IgD-negative memory B cell (primary cell): ENCODE data around the gene DHPS. TPM values are rescaled to one million over a fixed set of nuclear protein-coding genes. Genes with fewer than 3 reads are reported as not detected.

Experiments
- H3K27ac Mint-ChIP-seq, 3 donors: one replicate each; pipeline ENCODE4 v1.8.0; 2020 to 2022; ENCODE audit warnings: mild to moderate bottlenecking in 3 of 3, mixed read lengths in 3 of 3, moderate library complexity in 1 of 3
- H3K27me3 Mint-ChIP-seq: one replicate; pipeline ENCODE4 v1.8.0; 2021; ENCODE audit warnings: mixed read lengths
- H3K36me3 Mint-ChIP-seq: one replicate; pipeline ENCODE4 v1.8.0; 2020; ENCODE audit warnings: mild to moderate bottlenecking, mixed read lengths
- H3K4me1 Mint-ChIP-seq, 3 donors: one replicate each; pipeline ENCODE4 v1.8.0; 2020 to 2022; ENCODE audit warnings: mixed read lengths in 3 of 3, mild to moderate bottlenecking in 1 of 3
- H3K4me3 Mint-ChIP-seq, 4 donors: one replicate each; pipeline ENCODE4 v1.8.0; 2020 to 2022; ENCODE audit warnings: mild to moderate bottlenecking in 4 of 4, mixed read lengths in 4 of 4, moderate library complexity in 3 of 4
- H3K9me3 Mint-ChIP-seq, 3 donors: one replicate each; pipeline ENCODE4 v1.8.0; 2020 to 2021; ENCODE audit warnings: mixed read lengths in 3 of 3, mild to moderate bottlenecking in 1 of 3
- polyA plus RNA-seq: library from polyadenylated mRNA; unstranded; fragments of 300-500 nt; fragmentation: Illumina TruSeq; gene quantifications from one replicate; pipeline ENCODE4 v1.2.3, GENCODE V29; 2021

DHPS gene
- polyA plus RNA-seq, 1 donor from 2014 or later, result 111 TPM

DNA sequence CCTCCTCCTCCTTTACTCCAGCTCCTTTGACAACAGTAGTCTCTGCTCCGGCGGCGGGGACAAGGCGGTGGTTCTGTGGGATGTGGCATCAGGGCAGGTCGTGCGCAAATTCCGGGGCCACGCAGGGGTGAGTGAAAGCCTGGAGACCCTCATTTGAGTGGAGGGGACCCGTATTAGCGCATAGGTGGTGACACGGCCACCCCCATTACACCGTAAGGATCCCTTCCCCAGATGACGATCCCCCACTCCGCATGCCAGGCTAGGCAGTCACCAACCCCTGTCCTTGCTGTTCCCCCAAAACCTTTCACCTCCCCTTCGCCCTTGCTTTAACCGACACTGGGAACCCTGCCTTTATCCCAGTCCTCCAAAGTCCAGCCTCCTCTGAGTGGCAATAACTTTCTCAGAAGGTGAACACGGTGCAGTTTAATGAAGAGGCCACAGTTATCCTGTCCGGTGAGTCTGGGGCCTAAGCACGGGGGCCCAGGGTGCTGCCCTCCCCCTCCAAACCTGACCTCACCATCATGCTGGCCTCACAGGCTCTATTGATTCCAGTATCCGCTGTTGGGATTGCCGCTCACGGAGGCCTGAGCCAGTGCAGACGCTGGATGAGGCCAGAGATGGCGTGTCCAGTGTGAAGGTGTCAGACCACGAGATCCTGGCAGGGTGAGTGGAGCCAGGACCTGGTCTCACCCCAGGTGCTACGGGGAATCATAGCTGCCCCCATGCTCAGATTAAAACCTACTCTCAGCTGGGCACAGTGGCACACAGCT is 11.3 kb downstream of the DHPS start:
- Mint-ChIP-seq H3K4me1 (peaks cover 13 to 23% (median 19%) of the 10 kb centered on the region in 3 donors), H3K4me3 (peak overlapping the region; percentile 95 to 100 (median 97)), H3K27me3 (no peaks in the 10 kb centered on the region), H3K27ac (peak overlapping the region in 2 of 3 donors; percentile 99 to 100), H3K9me3 (no peaks in the 10 kb centered on the region), H3K36me3 (peaks cover 5% of the 10 kb centered on the region)

DNA sequence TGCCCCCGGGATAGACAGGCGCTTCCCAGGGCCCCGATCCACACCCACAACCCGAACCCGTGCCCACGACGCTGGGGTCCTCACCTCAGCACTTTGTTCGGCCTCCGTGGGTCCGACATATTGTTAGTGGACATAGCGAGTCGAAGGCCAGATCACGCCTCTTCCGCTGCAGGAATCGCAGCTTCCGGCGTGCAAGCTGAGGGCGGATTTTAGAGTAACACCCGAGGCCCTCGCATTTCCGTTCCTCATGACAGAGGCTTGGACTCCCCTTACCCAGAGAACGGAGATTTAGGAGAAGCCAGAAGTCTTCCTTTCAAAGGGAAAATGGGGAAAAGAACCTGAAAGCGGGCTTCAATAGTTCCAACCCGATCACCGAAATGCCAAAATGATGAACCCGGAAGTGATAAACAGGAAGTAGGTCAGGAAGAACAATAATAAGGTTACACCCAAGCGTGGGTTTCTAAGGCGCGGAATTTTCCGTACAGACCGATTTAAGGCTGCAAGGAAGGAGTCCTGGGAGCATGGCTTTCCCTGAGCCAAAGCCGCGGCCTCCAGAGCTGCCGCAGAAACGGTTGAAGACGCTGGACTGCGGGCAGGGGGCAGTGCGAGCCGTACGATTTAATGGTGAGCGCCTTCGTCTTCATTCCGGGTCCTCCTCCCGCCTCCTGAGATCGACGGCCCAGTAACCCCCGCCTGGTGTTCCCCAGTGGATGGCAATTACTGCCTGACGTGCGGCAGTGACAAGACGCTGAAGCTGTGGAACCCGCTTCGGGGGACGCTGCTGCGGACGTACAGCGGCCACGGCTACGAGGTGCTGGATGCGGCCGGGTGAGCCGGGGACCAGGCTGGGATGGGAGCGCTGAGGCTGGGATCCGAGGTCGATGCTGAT is 12.2 kb downstream of the DHPS start:
- peaks cover 4% of the 10 kb centered on the region for H3K36me3 Mint-ChIP-seq
- peak overlapping the region; percentile 95 to 100 (median 97) for H3K4me3 Mint-ChIP-seq
- H3K9me3 Mint-ChIP-seq, result no peaks in the 10 kb centered on the region
- peak overlapping the region; percentile 99 to 100 (median 100) for H3K27ac Mint-ChIP-seq
- H3K4me1 Mint-ChIP-seq, result peaks cover 19 to 25% (median 23%) of the 10 kb centered on the region in 3 donors
- H3K27me3 Mint-ChIP-seq, result no peaks in the 10 kb centered on the region

DNA sequence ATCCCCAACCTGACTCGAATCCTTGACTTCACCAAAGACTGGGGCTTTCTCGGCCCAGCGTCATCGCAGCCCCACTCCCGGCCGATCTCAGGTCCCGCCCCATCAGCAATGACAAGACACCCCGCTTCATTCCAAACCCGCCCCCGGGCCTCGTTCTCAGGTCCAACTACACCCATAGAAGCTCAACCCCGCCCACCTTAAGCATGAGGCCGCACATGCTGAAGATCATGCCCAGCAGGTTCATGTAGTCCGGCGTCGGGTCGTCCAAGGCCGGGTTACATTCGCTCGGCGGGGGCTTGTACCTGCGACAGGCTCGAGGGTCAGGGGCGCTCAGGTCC is 12.8 kb downstream of the DHPS start:
- peak overlapping the region; percentile 99 to 100 (median 100) for H3K27ac Mint-ChIP-seq
- H3K27me3 Mint-ChIP-seq, result no peaks in the 10 kb centered on the region
- peak overlapping the region; percentile 95 to 100 (median 97) for H3K4me3 Mint-ChIP-seq
- H3K4me1 Mint-ChIP-seq, result peaks cover 19 to 28% (median 20%) of the 10 kb centered on the region in 3 donors
- H3K9me3 Mint-ChIP-seq, result no peaks in the 10 kb centered on the region
- no peaks in the 10 kb centered on the region for H3K36me3 Mint-ChIP-seq

DNA sequence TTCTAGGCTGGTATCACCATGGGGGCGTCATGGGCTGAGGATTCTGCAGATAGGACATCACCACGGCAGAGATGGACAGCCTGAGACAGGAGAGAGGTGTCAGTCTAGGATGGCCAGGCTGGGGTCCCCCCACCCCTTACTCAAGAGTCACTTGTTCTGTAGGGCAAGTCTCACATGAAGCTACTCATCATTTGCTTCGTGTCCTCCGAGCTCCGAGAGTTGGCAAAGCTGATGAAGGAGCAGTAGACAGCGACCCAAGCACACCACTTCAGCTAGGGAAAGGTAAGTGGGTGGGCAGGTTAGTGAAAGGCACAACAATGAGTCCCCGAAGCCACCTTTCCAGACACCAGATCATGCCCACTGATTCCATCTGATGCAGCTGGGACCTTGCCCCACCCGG is 13.3 kb downstream of the DHPS start:
- peaks cover 19 to 28% (median 19%) of the 10 kb centered on the region in 3 donors for H3K4me1 Mint-ChIP-seq
- H3K27ac Mint-ChIP-seq, result peak overlapping the region; percentile 99 to 100 (median 100)
- no peaks in the 10 kb centered on the region for H3K27me3 Mint-ChIP-seq
- H3K36me3 Mint-ChIP-seq, result no peaks in the 10 kb centered on the region
- H3K9me3 Mint-ChIP-seq, result no peaks in the 10 kb centered on the region
- peak overlapping the region; percentile 95 to 100 (median 97) for H3K4me3 Mint-ChIP-seq

DNA sequence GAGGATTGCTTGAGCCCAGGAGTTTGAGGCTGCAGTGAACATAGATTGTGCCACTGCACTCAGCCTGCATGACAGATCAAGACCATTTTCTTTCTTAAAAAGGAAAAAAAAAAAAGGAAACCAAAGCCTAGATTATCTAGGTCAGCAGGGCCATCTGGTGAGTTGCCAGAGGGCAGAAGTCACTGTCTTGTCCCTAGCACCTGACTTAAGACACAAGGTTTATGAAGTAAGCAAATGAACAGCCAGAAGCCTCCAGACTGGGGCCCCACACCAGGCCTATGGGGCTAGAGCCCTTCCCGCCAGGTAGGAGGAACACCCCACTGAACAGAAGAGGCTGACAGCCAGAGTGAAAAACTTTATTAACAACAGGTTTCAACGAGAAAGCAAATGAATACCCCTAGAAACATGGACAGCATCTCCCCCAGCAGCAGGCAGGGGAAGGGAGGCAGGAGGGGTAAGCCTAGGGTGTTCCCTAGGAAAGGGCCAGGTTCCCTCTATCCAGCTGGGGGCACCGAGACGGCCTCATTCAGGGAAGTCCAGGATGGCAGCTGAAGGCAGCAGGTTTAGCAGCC is 13.9 kb downstream of the DHPS start:
- no peaks in the 10 kb centered on the region for H3K9me3 Mint-ChIP-seq

DNA sequence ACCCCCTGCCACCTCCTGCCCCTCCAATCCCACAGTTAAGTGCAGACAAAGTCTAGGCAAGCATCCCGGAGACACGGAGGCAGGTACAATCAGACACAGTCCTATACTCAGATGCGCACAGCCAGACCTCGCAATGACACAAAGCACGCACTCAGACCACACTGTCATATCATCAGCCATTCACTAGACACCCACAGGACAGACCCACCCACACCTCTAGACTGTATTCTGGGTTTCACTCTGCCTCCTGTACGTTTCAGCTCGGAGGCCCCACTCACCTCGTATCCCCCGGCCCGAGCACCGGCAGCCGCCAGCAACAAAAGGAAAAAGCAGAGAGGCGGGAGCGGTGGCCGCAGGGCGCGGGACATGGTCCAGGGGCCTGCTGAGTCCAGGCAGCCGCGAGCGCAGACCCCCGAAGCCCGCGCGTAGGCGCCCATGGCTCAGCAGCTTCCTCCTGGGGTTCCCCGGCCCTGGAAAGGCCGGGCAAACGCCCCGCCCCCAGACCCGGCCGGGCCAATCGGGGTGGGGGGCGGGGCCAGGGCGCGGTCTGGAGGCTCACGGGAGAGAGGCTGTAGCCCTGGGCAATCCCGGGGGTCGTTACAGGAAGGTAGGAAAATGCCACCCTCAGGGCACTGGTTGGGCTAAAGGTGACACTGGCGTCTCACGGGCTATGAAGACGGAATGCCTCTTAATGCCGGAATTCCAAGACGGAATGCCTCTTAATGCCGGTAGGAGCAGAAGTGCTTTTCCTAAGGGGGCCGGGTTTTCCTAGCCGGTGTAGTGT is 15.2 kb downstream of the DHPS start, which contains the start of the genes MAN2B1 and WDR83:
MAN2B1 (minus strand) TSS at position 478 of the 784 bp plus-strand sequence; CDS start at position 437, 41 bp downstream.
WDR83 (plus strand) TSS at position 543 of the 784 bp plus-strand sequence. CDS start 2,984 bp downstream, outside the sequence.
- H3K4me1 Mint-ChIP-seq, result peaks cover 16 to 25% (median 19%) of the 10 kb centered on the region in 3 donors
- peak within 1 kb of the TSS; percentile 95 to 98 (median 96) for H3K4me3 Mint-ChIP-seq
- H3K36me3 Mint-ChIP-seq, result no peaks in the 10 kb centered on the region
- H3K9me3 Mint-ChIP-seq, result no peaks in the 10 kb centered on the region
- H3K27me3 Mint-ChIP-seq, result no peaks in the 10 kb centered on the region
- peak within 1 kb of the TSS; percentile 95 to 99 (median 98) for H3K27ac Mint-ChIP-seq

More for the DNA sequence above, 13.9 kb downstream of the DHPS start:
- Mint-ChIP-seq H3K4me1 (peaks cover 19 to 28% (median 19%) of the 10 kb centered on the region in 3 donors), H3K27ac (peak overlapping the region in 2 of 3 donors; percentile 46 to 99), H3K27me3 (no peaks in the 10 kb centered on the region), H3K4me3 (peak overlapping the region; percentile 95 to 100 (median 96)), H3K36me3 (no peaks in the 10 kb centered on the region)

DNA sequence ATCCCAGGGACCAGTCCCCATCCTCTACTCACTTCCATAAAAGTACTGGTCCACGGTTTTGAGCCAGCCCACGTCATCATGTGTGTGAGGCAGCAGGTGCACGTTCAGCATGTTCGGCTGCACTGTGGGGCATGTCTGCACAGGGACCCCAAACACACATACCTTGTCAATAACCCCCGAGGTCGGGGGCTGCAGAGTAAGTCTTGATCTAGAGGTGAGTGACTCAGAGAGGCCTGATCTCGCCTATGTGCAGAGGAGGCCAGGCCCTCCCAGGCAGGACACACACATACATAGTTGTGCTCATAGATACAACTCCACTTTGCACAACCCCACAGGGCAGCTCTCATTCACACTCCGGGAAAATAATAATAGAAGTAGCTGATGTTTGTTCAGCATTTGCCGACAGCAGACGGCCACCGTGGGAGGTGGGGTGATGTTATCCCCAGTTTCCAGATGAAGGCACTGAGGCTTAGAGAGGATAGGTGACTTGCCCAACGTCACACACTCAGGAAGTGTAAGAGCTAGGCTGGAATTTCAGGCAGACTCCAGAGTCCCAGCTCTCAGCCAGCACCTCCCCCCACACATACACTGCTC is 15.9 kb downstream of the DHPS start:
- Mint-ChIP-seq H3K4me3 (peak overlapping the region; percentile 95 to 98 (median 96)), H3K9me3 (no peaks in the 10 kb centered on the region), H3K4me1 (peaks cover 16 to 25% (median 19%) of the 10 kb centered on the region in 3 donors), H3K27me3 (no peaks in the 10 kb centered on the region), H3K36me3 (no peaks in the 10 kb centered on the region), H3K27ac (peak overlapping the region; percentile 95 to 99 (median 98))

DNA sequence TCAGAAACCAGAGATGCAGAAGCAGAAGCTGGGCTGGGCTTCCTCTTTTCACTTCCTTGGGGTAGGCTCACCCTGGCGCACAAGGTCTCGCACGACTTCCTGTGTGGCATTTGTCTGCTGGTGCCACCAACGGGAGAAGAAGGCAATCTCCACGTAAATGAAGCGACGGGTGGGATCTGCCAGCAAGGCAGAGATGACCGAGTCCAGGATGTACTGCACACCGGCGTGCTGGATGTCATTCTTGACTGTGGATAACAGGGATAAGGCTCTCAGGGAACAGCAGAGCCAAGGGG is 16.5 kb downstream of the DHPS start:
- peaks cover 16 to 25% (median 19%) of the 10 kb centered on the region in 3 donors for H3K4me1 Mint-ChIP-seq
- H3K27me3 Mint-ChIP-seq, result no peaks in the 10 kb centered on the region
- H3K27ac Mint-ChIP-seq, result peak overlapping the region; percentile 95 to 99 (median 98)
- peak overlapping the region; percentile 95 to 98 (median 96) for H3K4me3 Mint-ChIP-seq
- H3K9me3 Mint-ChIP-seq, result no peaks in the 10 kb centered on the region
- peaks cover 3% of the 10 kb centered on the region for H3K36me3 Mint-ChIP-seq

DNA sequence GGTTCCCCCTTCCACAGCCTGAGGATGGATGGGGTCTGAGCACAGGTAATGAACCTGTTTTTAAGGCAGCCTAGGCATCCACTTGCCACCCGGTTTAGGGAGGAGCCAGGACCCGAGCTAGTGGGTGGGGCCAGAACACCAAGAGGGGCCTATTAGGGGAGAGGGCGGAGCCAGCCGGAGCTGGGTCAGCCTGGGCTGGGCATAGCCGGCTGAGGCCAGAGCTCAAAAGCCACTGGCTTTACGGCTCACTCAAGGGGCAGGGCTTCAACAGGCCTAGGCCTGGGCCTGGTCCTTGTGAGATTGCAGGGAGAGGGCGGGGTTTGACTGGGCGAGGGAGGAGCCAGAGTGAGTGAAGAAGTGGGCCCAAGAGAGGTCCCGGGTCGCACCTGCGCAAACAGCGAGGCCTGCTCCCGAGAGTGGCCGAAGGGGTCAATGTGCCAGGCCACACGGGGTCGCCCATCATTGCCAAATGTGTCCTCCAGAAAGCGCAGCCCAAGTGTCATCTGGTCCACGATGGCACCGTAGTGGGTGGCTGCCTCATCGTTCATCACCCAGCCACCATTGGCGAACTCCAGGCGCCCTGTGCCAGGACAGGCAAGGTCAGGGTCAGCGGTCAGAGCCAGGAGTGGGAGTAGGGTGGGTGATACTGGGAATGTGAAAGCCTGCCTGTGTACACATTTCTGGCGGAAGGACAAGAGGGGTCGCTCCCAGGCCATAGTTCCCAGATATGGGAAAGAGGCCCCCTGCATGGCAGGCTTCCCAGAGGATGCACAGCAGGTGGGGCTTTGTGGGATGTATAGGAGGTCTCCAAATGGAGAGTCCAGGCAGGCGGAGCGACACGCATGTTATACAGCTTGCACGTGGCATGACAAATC is 17.0 kb downstream of the DHPS start:
- H3K4me3 Mint-ChIP-seq, result peak overlapping the region; percentile 95 to 98 (median 96)
- peak overlapping the region; percentile 95 to 99 (median 98) for H3K27ac Mint-ChIP-seq
- H3K27me3 Mint-ChIP-seq, result no peaks in the 10 kb centered on the region
- peaks cover 18 to 25% (median 18%) of the 10 kb centered on the region in 3 donors for H3K4me1 Mint-ChIP-seq
- H3K9me3 Mint-ChIP-seq, result no peaks in the 10 kb centered on the region
- H3K36me3 Mint-ChIP-seq, result peaks cover 5% of the 10 kb centered on the region

DNA sequence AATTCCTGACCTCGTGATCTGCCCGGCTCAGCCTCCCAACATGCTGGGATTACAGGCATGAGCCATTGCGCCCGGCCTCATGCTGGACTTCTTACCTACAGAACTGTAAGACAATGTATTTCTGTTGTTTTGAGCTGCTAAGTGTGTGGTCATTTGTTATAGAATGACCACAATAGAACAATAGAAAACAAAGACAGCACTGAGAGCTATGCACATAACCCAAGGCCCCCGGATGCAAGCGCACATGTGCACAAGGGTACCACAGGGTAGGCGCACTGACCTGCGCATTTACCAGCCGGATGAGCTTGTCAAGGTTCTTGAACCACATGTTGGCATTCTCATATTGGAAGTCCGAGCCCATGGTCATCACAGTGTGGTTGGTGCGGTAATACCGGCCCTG is 20.7 kb downstream of the DHPS start:
- peaks cover 6% of the 10 kb centered on the region for H3K36me3 Mint-ChIP-seq
- peaks cover 6 to 9% (median 7%) of the 10 kb centered on the region in 3 donors for H3K4me1 Mint-ChIP-seq
- H3K4me3 Mint-ChIP-seq, result peak overlapping the region in 1 of 4 donors; percentile 29
- H3K27ac Mint-ChIP-seq, result no peak overlapping the region
- H3K9me3 Mint-ChIP-seq, result no peaks in the 10 kb centered on the region
- no peaks in the 10 kb centered on the region for H3K27me3 Mint-ChIP-seq

DNA sequence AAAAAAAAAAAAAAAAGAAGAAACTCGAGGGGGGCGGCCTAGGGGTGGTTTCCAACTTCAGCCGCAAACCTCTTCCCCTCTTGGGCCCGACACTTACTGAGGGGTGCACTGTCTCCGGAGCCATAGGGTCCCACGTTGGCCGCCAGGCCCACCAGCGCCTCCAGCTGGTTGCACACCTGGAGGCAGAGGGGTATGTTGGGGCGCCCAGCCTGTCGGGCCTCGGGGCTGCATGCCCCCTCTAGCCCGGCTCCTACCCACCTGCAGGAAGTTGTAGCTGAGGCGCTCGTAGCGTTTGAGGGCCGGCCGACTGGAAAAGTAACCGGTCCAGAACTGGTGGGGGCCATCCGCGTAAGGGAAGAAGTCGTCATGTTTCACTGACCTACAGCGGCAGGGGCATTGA is 23.7 kb downstream of the DHPS start:
- Mint-ChIP-seq H3K27me3 (no peaks in the 10 kb centered on the region), H3K4me1 (peaks cover 0 to 4% (median 0%) of the 10 kb centered on the region in 3 donors), H3K27ac (no peak overlapping the region), H3K36me3 (peaks cover 12% of the 10 kb centered on the region), H3K4me3 (no peak overlapping the region), H3K9me3 (no peaks in the 10 kb centered on the region)

DNA sequence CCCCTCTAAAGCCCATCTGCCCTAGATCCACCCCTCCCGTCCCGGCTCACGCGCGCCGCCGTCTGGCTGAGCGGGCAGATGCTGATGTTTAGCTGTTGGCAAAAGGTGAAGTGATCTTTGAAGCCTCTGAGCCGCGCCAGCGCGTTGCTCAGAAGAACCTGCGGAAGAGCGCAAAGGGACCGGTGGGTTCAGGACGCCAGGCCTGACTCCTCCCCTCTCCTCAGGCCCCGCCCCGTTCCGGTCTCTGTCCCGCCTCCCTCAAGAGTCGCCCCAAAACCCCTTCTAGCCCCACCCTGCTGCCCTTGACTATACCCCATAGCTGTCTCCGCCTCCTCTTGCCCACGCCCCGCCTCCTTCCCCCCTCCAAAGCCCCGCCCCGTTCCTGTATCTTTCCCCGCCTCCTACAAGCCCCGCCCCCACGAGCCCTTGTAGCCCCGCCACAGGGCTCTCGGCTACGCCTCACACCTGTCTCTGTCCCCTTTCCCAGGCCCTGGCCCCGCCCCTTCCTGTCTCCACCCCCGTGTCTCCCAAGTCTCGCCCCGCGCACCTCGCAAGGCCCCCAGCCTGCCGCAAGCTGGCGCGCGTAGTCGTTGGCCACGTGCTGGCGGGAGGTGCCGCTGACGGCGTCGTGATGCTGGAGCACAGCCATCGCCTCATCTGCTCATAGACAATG is 24.6 kb downstream of the DHPS start:
- H3K4me3 Mint-ChIP-seq, result no peak overlapping the region
- peak overlapping the region in 1 of 3 donors; percentile 16 for H3K27ac Mint-ChIP-seq
- no peaks in the 10 kb centered on the region for H3K27me3 Mint-ChIP-seq
- H3K36me3 Mint-ChIP-seq, result peaks cover 12% of the 10 kb centered on the region
- H3K4me1 Mint-ChIP-seq, result peaks cover 0 to 4% (median 0%) of the 10 kb centered on the region in 3 donors
- H3K9me3 Mint-ChIP-seq, result no peaks in the 10 kb centered on the region

DNA sequence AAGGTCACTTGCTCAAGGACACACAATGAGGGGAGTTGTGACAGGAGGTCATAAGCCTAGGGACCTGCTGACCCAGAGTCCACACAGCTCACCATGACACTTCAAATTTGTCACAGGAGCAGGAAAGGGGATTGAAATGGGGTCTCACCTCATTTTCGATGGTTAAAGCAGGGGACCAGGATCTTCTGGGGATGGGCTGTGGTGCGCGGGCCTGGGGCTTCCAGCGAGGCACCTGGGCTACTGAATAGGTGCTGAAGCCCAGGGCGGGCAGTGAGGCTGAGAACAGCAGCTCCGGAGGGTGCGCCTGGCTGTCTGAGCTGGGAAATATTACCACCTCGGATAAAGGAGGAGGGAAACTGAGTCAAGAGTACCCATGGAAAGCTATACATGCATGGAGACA is 26.1 kb downstream of the DHPS start:
- H3K27me3 Mint-ChIP-seq, result no peaks in the 10 kb centered on the region
- no peaks in the 10 kb centered on the region for H3K9me3 Mint-ChIP-seq
- H3K4me1 Mint-ChIP-seq, result peaks cover 0 to 6% (median 0%) of the 10 kb centered on the region in 3 donors
- H3K36me3 Mint-ChIP-seq, result peaks cover 12% of the 10 kb centered on the region
- H3K27ac Mint-ChIP-seq, result peak overlapping the region in 2 of 3 donors; percentile 80 to 82
- H3K4me3 Mint-ChIP-seq, result no peak overlapping the region
